Activated T-cell treated with anti-CD3 and anti-CD28 coated beads, Interleukin-2, amount 50 U/mL, for 24 hours (primary cell): ENCODE results near the gene TMCC2.

ENCODE experiments used
- DNase-seq: peaks from one replicate; pipeline ENCODE4 v3.0.0-alpha.2; 2020
- H3K27ac Mint-ChIP-seq: 2 replicates; pipeline ENCODE4 v1.8.0; 2020; ENCODE audit warnings: mild to moderate bottlenecking, mixed read lengths
- H3K27me3 Mint-ChIP-seq: 2 replicates; pipeline ENCODE4 v1.8.0; 2020; ENCODE audit warnings: mixed read lengths
- H3K36me3 Mint-ChIP-seq: 2 replicates; pipeline ENCODE4 v1.8.0; 2020; ENCODE audit warnings: low read depth, mixed read lengths
- H3K4me1 Mint-ChIP-seq: 2 replicates; pipeline ENCODE4 v1.8.0; 2020; ENCODE audit warnings: low read depth, mixed read lengths
- H3K4me3 Mint-ChIP-seq: 2 replicates; pipeline ENCODE4 v1.8.0; 2020; ENCODE audit warnings: mild to moderate bottlenecking, moderate library complexity, mixed read lengths
- H3K9me3 Mint-ChIP-seq: 2 replicates; pipeline ENCODE4 v1.8.0; 2020; ENCODE audit warnings: mixed read lengths

Gene TMCC2

GRCh38 chr1:205316161-205316566 is 88.4 kb downstream of the TMCC2 start:
- Mint-ChIP-seq H3K4me3 (peak overlapping the region; percentile 54), H3K27ac (peak overlapping the region; percentile 88)

GRCh38 chr1:205317311-205317917 is 89.7 kb downstream of the TMCC2 start:
- H3K27me3 Mint-ChIP-seq: no peaks in the 10 kb centered on the region
- H3K4me1 Mint-ChIP-seq: peaks cover 91% of the 10 kb centered on the region
- no peak for DNase-seq
- H3K4me3 Mint-ChIP-seq: no peak overlapping the region
- H3K36me3 Mint-ChIP-seq: peaks cover 5% of the 10 kb centered on the region
- H3K27ac Mint-ChIP-seq: peak overlapping the region; percentile 70
- H3K9me3 Mint-ChIP-seq: no peaks in the 10 kb centered on the region

More at GRCh38 chr1:205316161-205316566, 88.4 kb downstream of the TMCC2 start:
- no peak for DNase-seq
- H3K4me1 Mint-ChIP-seq: peaks cover 96% of the 10 kb centered on the region
- no peaks in the 10 kb centered on the region for H3K9me3 Mint-ChIP-seq
- H3K27me3 Mint-ChIP-seq: no peaks in the 10 kb centered on the region
- H3K36me3 Mint-ChIP-seq: peaks cover 5% of the 10 kb centered on the region

- Mint-ChIP-seq H3K27ac (peak overlapping the region; percentile 73), H3K36me3 (peaks cover 5% of the 10 kb centered on the region), H3K27me3 (no peaks in the 10 kb centered on the region), H3K4me1 (peaks cover 81% of the 10 kb centered on the region), H3K9me3 (no peaks in the 10 kb centered on the region), H3K4me3 (peak overlapping the region; percentile 48)
- DNase-seq: no peak
Measured at GRCh38 chr1:205318231-205318991, 90.7 kb downstream of the TMCC2 start.

- Mint-ChIP-seq H3K36me3 (peaks cover 5% of the 10 kb centered on the region), H3K4me3 (peak overlapping the region; percentile 91), H3K27ac (peak overlapping the region; percentile 83), H3K27me3 (no peaks in the 10 kb centered on the region), H3K9me3 (no peaks in the 10 kb centered on the region), H3K4me1 (peaks cover 75% of the 10 kb centered on the region)
- peak; percentile 54 for DNase-seq
Measured at GRCh38 chr1:205319081-205320018, 91.6 kb downstream of the TMCC2 start.

GRCh38 chr1:205321162-205321958 is 93.6 kb downstream of the TMCC2 start, which contains the start of gene NUAK2:
Gene NUAK2, minus strand, starts transcription at chr1:205321745. Its CDS starts 117 bp downstream, at chr1:205321628.
- peak within 1 kb of the TSS; percentile 91 for H3K4me3 Mint-ChIP-seq
- no peaks in the 10 kb centered on the region for H3K9me3 Mint-ChIP-seq
- no peaks in the 10 kb centered on the region for H3K27me3 Mint-ChIP-seq

GRCh38 chr1:205321959-205322283 is 94.2 kb downstream of the TMCC2 start:
- no peak for DNase-seq
- peak overlapping the region; percentile 91 for H3K4me3 Mint-ChIP-seq
- H3K9me3 Mint-ChIP-seq: no peaks in the 10 kb centered on the region
- H3K27ac Mint-ChIP-seq: no peak overlapping the region
- H3K27me3 Mint-ChIP-seq: no peaks in the 10 kb centered on the region
- peaks cover 64% of the 10 kb centered on the region for H3K4me1 Mint-ChIP-seq
- H3K36me3 Mint-ChIP-seq: peaks cover 5% of the 10 kb centered on the region

More at GRCh38 chr1:205321162-205321958, 93.6 kb downstream of the TMCC2 start, which contains the start of gene NUAK2:
- Mint-ChIP-seq H3K27ac (peak within 1 kb of the TSS; percentile 83), H3K4me1 (peaks cover 70% of the 10 kb centered on the region), H3K36me3 (peaks cover 5% of the 10 kb centered on the region)
- DNase-seq: peak; percentile 89
